K562 (cell line): Measurements from ENCODE around the gene POFUT2. TPM values are rescaled to one million over a fixed set of nuclear protein-coding genes. Genes with fewer than 3 reads are reported as not detected.

Experiments used
- CBFA2T3 ChIP-seq: fragments of 450-650 bp; IDR thresholded peaks from 2 replicates; pipeline ENCODE4 v1.6.1; 2017
- CHAMP1 ChIP-seq: fragments of 450-650 bp; IDR thresholded peaks from 2 replicates; pipeline ENCODE4 v1.6.1; 2016; ENCODE audit warnings: mild to moderate bottlenecking
- CHD2 ChIP-seq: IDR thresholded peaks from 2 replicates; pipeline ENCODE4 v1.6.1; 2011; ENCODE audit warnings: low read depth, low read length
- COPS2 ChIP-seq: fragments of 450-650 bp; conservative IDR thresholded peaks from 2 replicates; pipeline ENCODE4 v1.6.1; 2016; ENCODE audit warnings: mild to moderate bottlenecking, moderate library complexity
- DEAF1 ChIP-seq: fragments of 450-650 bp; formaldehyde crosslinking; IDR thresholded peaks from 2 replicates; pipeline ENCODE4 v1.4.0; 2020; ENCODE audit warnings: mild to moderate bottlenecking, moderate library complexity
- EHMT2 ChIP-seq: fragments of 450-650 bp; IDR thresholded peaks from 2 replicates; pipeline ENCODE4 v1.6.1; 2018; ENCODE audit warnings: antibody characterized with exemption
- ETV1 ChIP-seq: fragments of 450-650 bp; conservative IDR thresholded peaks from 2 replicates; pipeline ENCODE4 v1.6.1; 2016; ENCODE audit warnings: missing genetic modification characterization, control low read depth, low read depth, missing compliant biosample characterization
- JUN ChIP-seq, 2 experiments: sonication (generic) in 1 of 2; formaldehyde crosslinking in 1 of 2; IDR thresholded peaks; 2 replicates each; pipeline versions ENCODE4 v1.6.1 to v1.8.0; 2012 to 2022; ENCODE audit warnings: borderline replicate concordance in 2 of 2, mild to moderate bottlenecking in 2 of 2, improper control_type of control experiment in 1 of 2, low read depth in 1 of 2, low read length in 1 of 2, missing genetic modification reagents in 1 of 2
- NR2C1 ChIP-seq, 2 experiments: fragments of 450-650 bp; IDR thresholded peaks; 2 replicates each; pipeline ENCODE4 v1.6.1; 2017; ENCODE audit warnings: mild to moderate bottlenecking in 2 of 2, antibody characterized with exemption in 1 of 2, inconsistent platforms in 1 of 2, missing compliant biosample characterization in 1 of 2, missing genetic modification characterization in 1 of 2
- PHF8 ChIP-seq: fragments of 200-600 bp; sonication (generic); IDR thresholded peaks from 2 replicates; pipeline ENCODE4 v1.6.1; 2012; ENCODE audit warnings: mixed run types, mild to moderate bottlenecking, inconsistent platforms, low read length, moderate library complexity, borderline replicate concordance
- PYGO2 ChIP-seq: fragments of 450-650 bp; IDR thresholded peaks from 2 replicates; pipeline ENCODE4 v1.6.1; 2016; ENCODE audit warnings: mild to moderate bottlenecking, missing genetic modification characterization, moderate library complexity, missing compliant biosample characterization
- RB1 ChIP-seq: fragments of 450-650 bp; IDR thresholded peaks from 2 replicates; pipeline ENCODE4 v1.6.1; 2017; ENCODE audit warnings: low read depth, mild to moderate bottlenecking
- TEAD4 ChIP-seq, 2 experiments: sonication (generic) in 1 of 2; formaldehyde crosslinking in 1 of 2; IDR thresholded peaks; 2 replicates each; pipeline versions ENCODE4 v1.6.1 to v1.8.0; 2012 to 2022; ENCODE audit warnings: borderline replicate concordance in 1 of 2, inconsistent platforms in 1 of 2, low read length in 1 of 2, mild to moderate bottlenecking in 1 of 2, missing genetic modification reagents in 1 of 2
- U2AF2 ChIP-seq: fragments of 200-400 bp; formaldehyde crosslinking; optimal IDR thresholded peaks from 2 replicates; pipeline ENCODE3; 2017; ENCODE audit warnings: low read depth, mild to moderate bottlenecking, low read length
- VEZF1 ChIP-seq: fragments of 200-800 bp; sonication (Bioruptor generic); IDR thresholded peaks from 2 replicates; pipeline ENCODE4 v1.6.1; 2017; ENCODE audit warnings: missing genetic modification characterization, missing compliant biosample characterization
- ZBTB17 ChIP-seq: fragments of 450-650 bp; formaldehyde crosslinking; IDR thresholded peaks from 2 replicates; pipeline ENCODE4 v1.4.0; 2020; ENCODE audit warnings: mild to moderate bottlenecking
- ZEB2 ChIP-seq: fragments of 450-650 bp; IDR thresholded peaks from 2 replicates; pipeline ENCODE4 v1.6.1; 2016
- ZNF764 ChIP-seq: fragments of 250-450 bp; sonication (Bioruptor Pico); IDR thresholded peaks from 2 replicates; pipeline ENCODE4 v1.4.0; 2020; ENCODE audit warnings: low read depth, mild to moderate bottlenecking, moderate library complexity
- ZNF79 ChIP-seq: fragments of 250-450 bp; sonication (Bioruptor Pico); IDR thresholded peaks from 2 replicates; pipeline ENCODE4 v1.4.0; 2020; ENCODE audit warnings: low read depth, mild to moderate bottlenecking, moderate library complexity
- polyA plus RNA-seq, 8 experiments: library from polyadenylated mRNA; depleted of rRNA in 4 of 8; stranded (reverse) in 5 of 8; unstranded in 3 of 8; fragments of >200 nt; fragmentation: Nextera tagmentation in 2 of 8; fragmentation: Illumina TruSeq in 1 of 8; extraction: Ambion mirVana in 2 of 8; extraction: Trizol in 1 of 8; gene quantifications; 2 replicates each; pipeline versions ENCODE4 v1.2.1 to v1.2.3, GENCODE V29; 2011 to 2014; ENCODE audit warnings: inconsistent platforms in 1 of 8, missing spikeins in 1 of 8
- total RNA-seq, 7 experiments: library from RNA; depleted of rRNA in 6 of 7; stranded (reverse); fragments of >200 nt in 6 of 7; fragmentation: Illumina TruSeq in 2 of 7; extraction: Trizol in 2 of 7; gene quantifications; 2 replicates each; pipeline versions ENCODE4 v1.2.1 to v1.2.3, GENCODE V29; 2011 to 2021; ENCODE audit warnings: low replicate concordance in 1 of 7
- TF ChIP-seq, protein P1 (sequence below): fragments of 250-450 bp; sonication (Bioruptor Pico); IDR thresholded peaks from 2 replicates; pipeline ENCODE4 v1.5.0; 2021

POFUT2 gene
- total and polyA plus RNA-seq, 9 of the 15 experiments (the other 6 are each of a cell fraction or from before 2014, with no cell fraction given): 1.1 to 24.2 (median 11.0) TPM

- TF ChIP-seq CBFA2T3 (peak; percentile 97), ZNF764 (CRISPR knock-in tag) (peak; percentile 39; the same call in 1 of the 2 replicates), ZBTB17 (CRISPR knock-in tag) (no peak), EHMT2 (no peak), NR2C1 (IDR thresholded peaks at IDR 0.05) (peak; percentile 39; the same call in 1 of the 2 replicates), NR2C1 (tag; IDR thresholded peaks at IDR 0.05) (peak; percentile 73), DEAF1 (CRISPR knock-in tag) (no peak), ZEB2 (peak; percentile 58; the same call in 1 of the 2 replicates), ZNF79 (CRISPR knock-in tag) (no peak), JUN (IDR thresholded peaks at IDR 0.05; ENCODE audit: borderline replicate concordance, low read depth, low read length) (no peak), JUN (CRISPR knock-in tag; IDR thresholded peaks at IDR 0.05; ENCODE audit: borderline replicate concordance) (no peak), VEZF1 (CRISPR knock-in tag) (peak; percentile 56; the same call in 1 of the 2 replicates), PHF8 (no peak; the same call in 1 of the 2 replicates), U2AF2 (no peak), TEAD4 (IDR thresholded peaks at IDR 0.05; ENCODE audit: low read length) (peak; percentile 99), TEAD4 (CRISPR knock-in tag; IDR thresholded peaks at IDR 0.05; ENCODE audit: borderline replicate concordance) (no peak), PYGO2 (tag) (no peak), RB1 (no peak), CHAMP1 (no peak), CHD2 (no peak), ETV1 (tag) (peak; percentile 87), COPS2 (no peak)
- TF ChIP-seq, protein P1, sequence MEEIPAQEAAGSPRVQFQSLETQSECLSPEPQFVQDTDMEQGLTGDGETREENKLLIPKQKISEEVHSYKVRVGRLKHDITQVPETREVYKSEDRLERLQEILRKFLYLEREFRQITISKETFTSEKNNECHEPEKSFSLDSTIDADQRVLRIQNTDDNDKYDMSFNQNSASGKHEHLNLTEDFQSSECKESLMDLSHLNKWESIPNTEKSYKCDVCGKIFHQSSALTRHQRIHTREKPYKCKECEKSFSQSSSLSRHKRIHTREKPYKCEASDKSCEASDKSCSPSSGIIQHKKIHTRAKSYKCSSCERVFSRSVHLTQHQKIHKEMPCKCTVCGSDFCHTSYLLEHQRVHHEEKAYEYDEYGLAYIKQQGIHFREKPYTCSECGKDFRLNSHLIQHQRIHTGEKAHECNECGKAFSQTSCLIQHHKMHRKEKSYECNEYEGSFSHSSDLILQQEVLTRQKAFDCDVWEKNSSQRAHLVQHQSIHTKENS (CRISPR knock-in tag): no peak
Measured at GRCh38 chr21:45256912-45257672, 30.6 kb downstream of the POFUT2 start (continued).
